Measurements from ENCODE around the gene ABCC2.
"Not testable (repeated sequence)": the region's sequence is repeated elsewhere in the genome, so short reads cannot be mapped to it uniquely, and the experiment has no call there.

ABCC2 gene

GRCh38 chr10:99782447-99783286, at the start of gene ABCC2:
Gene ABCC2 (plus strand): TSS chr10:99782640. CDS start chr10:99782845, 205 bp downstream.
- no peak for DNase-seq

GRCh38 chr10:99733366-99733765, 49.1 kb upstream of the ABCC2 start:
- DNase-seq = no peak

- not testable (repeated sequence) for DNase-seq
These were observed 48.3 kb upstream of the ABCC2 start for GRCh38 chr10:99734111-99734510.

GRCh38 chr10:99740260-99740659, 42.2 kb upstream of the ABCC2 start:
- DNase-seq = no peak

- no peak for DNase-seq
These were observed 41.4 kb upstream of the ABCC2 start for GRCh38 chr10:99740933-99741559.

- no peak for DNase-seq
These were observed 40.2 kb upstream of the ABCC2 start for GRCh38 chr10:99742254-99742653.

- no peak for DNase-seq
These were observed 39.7 kb upstream of the ABCC2 start for GRCh38 chr10:99742701-99743100.

- DNase-seq = no peak
These were observed 38.6 kb upstream of the ABCC2 start for GRCh38 chr10:99743841-99744240.

GRCh38 chr10:99746166-99746565, 36.3 kb upstream of the ABCC2 start:
- not testable (repeated sequence) for DNase-seq

- no peak for DNase-seq
These were observed 33.5 kb upstream of the ABCC2 start for GRCh38 chr10:99748823-99749451.

- no peak for DNase-seq
These were observed 31.8 kb upstream of the ABCC2 start for GRCh38 chr10:99750641-99751040.

- no peak for DNase-seq
These were observed 27.8 kb upstream of the ABCC2 start for GRCh38 chr10:99754670-99755069.

- no peak for DNase-seq
These were observed 26.3 kb upstream of the ABCC2 start for GRCh38 chr10:99756159-99756558.

- DNase-seq = no peak
These were observed 24.1 kb upstream of the ABCC2 start for GRCh38 chr10:99758211-99758891.

- DNase-seq = no peak
These were observed 22.1 kb upstream of the ABCC2 start for GRCh38 chr10:99760321-99760720.

- DNase-seq = no peak
These were observed 21.1 kb upstream of the ABCC2 start for GRCh38 chr10:99761365-99761764.

- DNase-seq = no peak
These were observed 16.7 kb upstream of the ABCC2 start for GRCh38 chr10:99765672-99766301.

GRCh38 chr10:99766302-99766681, 16.1 kb upstream of the ABCC2 start:
- no peak for DNase-seq

- DNase-seq = no peak
These were observed 14.5 kb upstream of the ABCC2 start for GRCh38 chr10:99767901-99768300.

GRCh38 chr10:99768556-99768955, 13.9 kb upstream of the ABCC2 start:
- DNase-seq = no peak

GRCh38 chr10:99769706-99770105, 12.7 kb upstream of the ABCC2 start:
- DNase-seq = no peak

- no peak for DNase-seq
These were observed 11.9 kb upstream of the ABCC2 start for GRCh38 chr10:99770408-99771045.

Measured in activated CD4-positive, alpha-beta T cell treated with anti-CD3 and anti-CD28 coated beads for 4 hours (primary cell).